Superior temporal gyrus (tissue), 1 donor: ENCODE results near the gene SPATA31D4.

Experiments used
- DNase-seq: peaks from one replicate; pipeline ENCODE4 v3.0.0-alpha.2; 2016; ENCODE audit errors: extremely low spot score

Gene SPATA31D4

DNA sequence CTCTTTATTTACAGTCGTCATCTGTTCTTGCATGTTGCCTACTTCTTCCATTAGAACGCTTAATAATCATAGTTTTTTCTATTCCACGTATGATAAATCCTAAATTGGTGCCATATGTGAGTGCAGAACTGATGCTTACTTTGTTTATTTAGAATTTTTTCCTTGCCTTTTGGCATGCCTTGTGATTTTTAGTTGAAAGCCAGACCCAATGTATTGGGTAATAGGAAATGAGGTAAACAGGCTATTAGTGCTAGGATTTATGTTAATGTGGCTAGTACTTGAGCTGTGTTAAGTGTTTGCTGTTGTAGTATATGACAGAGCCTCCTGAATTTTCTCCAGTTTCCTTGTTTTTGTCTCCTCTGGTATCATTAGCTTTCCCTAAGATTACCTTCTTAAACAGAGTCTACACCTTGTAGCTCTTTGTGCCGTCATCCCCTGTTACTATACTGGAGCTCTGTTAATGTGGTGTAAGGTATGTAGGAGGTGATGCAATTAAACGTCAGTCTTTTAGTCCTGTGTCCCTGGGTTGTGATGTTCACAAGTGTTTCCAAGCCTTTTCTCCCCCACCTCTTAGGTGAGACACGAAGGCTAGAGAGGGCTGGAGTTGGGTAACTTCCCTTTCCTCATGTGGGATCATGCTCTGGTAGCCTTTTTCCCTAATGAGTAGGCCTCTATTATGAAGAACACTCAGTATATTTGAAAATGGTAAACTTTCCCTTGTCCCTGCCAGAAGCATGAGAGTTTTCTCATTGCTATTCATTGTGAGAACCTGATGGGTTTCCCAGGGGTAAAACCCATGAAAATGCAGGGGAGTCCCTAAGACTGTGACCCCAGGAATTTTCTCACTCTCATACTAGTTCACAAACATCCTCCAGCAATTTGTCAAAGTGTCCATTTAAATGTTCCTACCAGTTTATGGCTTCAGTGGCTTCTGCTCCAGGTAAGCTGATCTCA, 36.3 kb downstream of the SPATA31D4 start:
- DNase-seq = no peak

DNA sequence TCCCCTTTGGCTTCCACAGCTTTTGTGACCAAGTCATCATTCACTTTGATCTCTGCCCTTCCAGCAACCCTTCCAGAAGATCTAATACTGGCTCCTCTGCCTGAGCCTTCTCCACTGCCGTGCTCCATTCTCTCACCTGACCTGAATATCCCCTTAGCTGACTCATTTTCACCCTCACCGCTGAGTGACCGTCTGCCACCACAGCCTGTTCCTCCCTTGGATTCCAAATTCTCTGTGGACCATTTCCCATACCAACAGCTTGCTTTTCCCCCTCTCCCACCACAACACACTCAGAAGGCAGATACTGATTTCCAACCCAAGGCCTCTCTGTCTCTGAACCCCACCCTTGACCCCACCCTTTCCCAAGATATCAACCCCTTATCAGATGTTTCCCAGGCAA, 39.8 kb downstream of the SPATA31D4 start:
- no peak for DNase-seq

DNA sequence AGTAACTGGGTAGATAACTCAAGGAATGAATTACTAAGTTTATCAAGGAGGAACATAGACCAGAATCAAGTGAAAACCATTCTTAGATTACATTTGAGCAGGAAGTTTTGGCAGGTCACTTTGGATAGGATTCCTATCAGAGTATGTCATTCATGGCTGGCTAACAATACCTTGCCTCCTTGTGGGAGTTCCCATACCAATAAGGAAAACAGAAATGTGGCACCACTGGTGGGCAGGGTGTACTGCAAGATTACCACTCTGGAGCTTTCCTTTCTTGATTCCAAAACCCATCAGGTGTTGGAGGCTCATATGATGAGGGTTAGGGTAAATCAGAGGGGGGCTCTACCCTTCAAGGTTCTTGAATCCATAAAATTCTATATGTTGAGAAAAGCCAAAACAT, 41.7 kb downstream of the SPATA31D4 start:
- no peak for DNase-seq

DNA sequence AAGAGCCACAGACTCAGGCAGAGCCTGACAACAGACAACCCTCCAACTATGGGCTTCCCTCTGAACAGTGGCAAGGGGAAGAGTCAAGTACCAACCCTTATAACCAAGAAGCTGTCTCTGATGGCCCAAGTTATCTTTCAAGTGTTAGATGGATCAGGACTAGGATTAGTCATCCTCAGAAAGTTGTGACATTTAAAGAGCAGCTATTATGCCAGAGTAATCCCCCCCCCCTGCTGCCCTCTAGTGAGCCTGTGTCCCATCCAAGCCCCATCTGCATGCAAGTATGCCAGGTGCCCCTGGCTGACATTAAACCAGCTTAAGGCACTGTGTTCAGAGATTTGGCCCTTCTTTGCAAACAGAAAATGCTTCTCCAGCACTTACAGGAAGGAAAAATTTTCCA, 43.5 kb downstream of the SPATA31D4 start:
- DNase-seq = no peak

DNA sequence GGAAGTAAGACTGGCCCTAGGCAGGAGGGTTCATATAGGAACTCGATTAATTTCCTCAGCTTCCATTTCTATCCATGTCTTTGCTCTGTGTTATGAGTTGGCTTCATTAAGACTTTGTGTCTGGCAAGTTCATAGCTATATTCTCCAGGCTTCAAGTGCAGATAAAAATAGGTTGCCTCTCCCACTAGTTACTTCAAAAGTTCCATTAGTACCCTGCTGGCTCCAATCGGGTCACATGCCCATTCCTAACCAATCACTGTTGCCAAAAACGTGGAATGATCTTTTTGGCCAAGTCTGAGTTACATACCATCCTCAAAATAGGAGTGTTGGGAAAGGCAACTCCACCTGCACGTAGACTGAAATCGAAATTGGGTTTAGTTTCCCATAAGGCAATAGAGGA, 46.5 kb downstream of the SPATA31D4 start:
- no peak for DNase-seq

DNA sequence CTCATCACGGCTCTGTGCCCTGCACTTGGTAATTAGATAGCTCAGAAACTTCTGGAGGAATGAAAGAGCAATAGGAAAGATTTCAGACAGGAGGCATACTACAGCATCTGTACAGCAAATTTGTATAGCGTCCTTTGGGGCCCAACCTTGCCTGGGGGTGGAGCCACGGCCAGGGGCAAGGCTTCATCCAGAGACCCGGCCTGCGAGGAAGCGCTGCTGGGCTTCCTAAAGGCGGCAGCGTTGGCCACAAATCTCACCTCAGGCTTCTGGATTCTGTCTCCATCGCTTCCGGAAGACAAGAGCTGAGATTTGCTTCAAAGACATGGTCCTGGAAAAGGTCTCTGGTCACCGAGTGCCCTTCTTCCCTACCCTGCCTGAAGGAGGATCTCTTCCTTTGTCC, 48.1 kb downstream of the SPATA31D4 start:
- no peak for DNase-seq

DNA sequence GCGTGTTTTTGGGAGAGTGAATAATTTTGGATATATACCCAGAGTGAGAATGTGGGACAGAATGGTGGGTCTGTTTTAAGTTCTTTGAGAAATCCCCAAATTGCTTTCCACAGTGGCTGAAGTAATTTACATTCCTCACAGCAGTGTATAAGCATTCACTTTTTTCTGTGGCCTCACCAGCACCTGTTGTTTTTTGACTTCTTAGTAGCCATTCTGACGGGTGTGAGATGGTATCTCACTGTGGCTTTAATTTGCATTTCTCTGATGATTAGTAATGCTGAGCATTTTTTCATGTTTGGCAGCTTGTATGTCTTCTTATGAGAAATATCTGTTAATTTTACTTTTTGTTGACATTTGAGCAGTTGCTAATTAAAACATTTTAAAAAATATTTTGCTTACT, 51.0 kb downstream of the SPATA31D4 start:
- no peak for DNase-seq

DNA sequence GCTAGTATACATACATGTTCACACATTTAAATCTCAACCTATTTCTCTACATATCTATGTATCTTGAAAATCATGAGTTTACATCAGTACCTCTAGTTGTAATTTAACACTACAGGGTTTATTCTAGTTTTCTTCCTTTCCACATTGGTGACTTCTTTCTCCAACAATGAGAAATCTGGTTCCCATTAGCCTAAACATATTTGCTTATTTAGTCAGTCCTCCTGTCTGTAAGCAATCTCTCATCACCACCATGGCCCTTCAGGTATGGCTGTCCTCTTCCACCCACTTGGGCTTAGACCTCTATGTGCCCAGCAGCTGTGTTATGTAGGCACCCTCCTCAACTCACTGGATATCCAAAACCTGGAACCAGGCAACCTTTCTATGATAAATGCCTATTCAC, 52.3 kb downstream of the SPATA31D4 start:
- no peak for DNase-seq

DNA sequence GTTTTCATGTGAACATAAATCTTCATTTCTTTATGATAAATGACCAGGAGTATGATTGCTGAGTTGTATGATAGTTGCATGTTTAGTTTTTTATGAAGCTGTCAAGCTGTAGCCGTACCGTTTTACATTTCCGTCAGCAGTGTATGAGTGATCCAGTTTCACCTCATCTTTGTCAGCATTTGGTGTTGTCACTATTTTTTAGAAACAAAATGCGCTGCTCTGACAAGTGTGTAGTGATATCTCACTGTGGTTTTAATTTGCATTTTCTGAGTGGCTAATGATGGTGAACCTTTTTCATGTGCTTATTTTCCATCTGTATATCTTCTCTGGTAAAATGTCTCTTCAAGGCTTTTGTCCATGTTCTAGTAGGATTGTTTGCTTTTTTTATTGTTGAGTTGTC, 53.7 kb downstream of the SPATA31D4 start:
- DNase-seq = no peak
